ENCODE data around the gene DGKA. TPM values are rescaled to one million over a fixed set of nuclear protein-coding genes. Genes with fewer than 3 reads are reported as not detected.

The DGKA gene
- total and polyA plus RNA-seq, 2 of the 13 experiments (the other 11 are each of a cell fraction or from before 2014, with no cell fraction given): 2.4 to 5.4 TPM

DNA sequence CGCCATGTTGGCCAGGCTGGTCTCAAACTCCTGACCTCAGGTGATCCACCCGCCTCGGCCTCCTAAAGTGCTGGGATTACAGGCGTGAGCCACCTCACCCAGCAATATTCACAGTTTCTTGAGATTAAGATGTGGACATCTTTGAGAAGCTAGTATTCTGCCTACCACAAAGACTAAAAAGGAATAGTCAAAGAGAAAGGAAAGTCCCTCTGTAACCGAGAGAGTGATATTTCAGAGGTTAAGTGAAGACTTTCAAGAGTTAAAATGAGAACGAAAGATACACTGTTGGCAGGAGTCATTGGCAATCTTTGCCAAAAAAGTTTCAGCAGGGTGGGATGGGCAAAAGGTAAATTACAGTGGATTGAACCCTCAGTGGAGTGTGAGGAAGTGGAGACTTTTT lies 15.6 kb downstream of the DGKA start:
- Histone ChIP-seq H3K4me3 (replicated peaks in 1 of 3; ENCODE audit: insufficient read depth in 1 of 3, low read depth in 2 of 3, low read length in 3 of 3) (no peak overlapping the region), H4K20me1 (ENCODE audit: insufficient read depth, low read length) (no peaks in the 10 kb centered on the region), H3K36me3 (replicated peaks in 1 of 2; ENCODE audit: control insufficient read depth in 1 of 2, insufficient read depth in 2 of 2, low read length in 2 of 2) (no peaks in the 10 kb centered on the region), H2AFZ (ENCODE audit: low read length) (no peak overlapping the region), H3K4me2 (ENCODE audit: low read depth, low read length) (no peak overlapping the region), H3K9me3 (ENCODE audit: low read length) (no peaks in the 10 kb centered on the region), H3K27me3 (ENCODE audit: control insufficient read depth in 1 of 2, insufficient read depth in 2 of 2, low read length in 2 of 2) (no peaks in the 10 kb centered on the region), H3K27ac (ENCODE audit: extremely low read length, insufficient read depth, low read length) (no peak overlapping the region), H3K9ac (ENCODE audit: insufficient read depth, low read depth, low read length) (no peak overlapping the region), H3K79me2 (ENCODE audit: insufficient read depth, low read length) (no peaks in the 10 kb centered on the region), H3K4me1 (ENCODE audit: insufficient read depth, low read length) (no peaks in the 10 kb centered on the region)
- ATAC-seq: no peak
- CTCF ChIA-PET (ENCODE audit: low intra/inter-chr PET ratio, low total read pairs): no interaction called here
- WGBS (ENCODE audit: low lambda C conversion rate): 94% methylated on average over 6 of the region's 6 CpGs
- no TSS peak for BruUV-seq (replicated peaks)
- TF ChIP-seq ZNF337 (CRISPR knock-in tag; IDR thresholded peaks at IDR 0.05; ENCODE audit: borderline replicate concordance, low read depth): no peak
- no peak for FAIRE-seq
- POLR2A ChIA-PET: interaction anchor here (1.4 kb wide), 1 partner anchor 28 kb away, joined by 4 read pairs; the partner anchor contains the start of gene RAB5B
- no peak for DNase-seq (ENCODE audit: low spot score)
- intact Hi-C loops (cut with micrococcal nuclease; ENCODE audit: unreplicated experiment): no loop called here
- in situ Hi-C loops (cut with HindIII; ENCODE audit: extremely low pct_ligation_motif_present, low pct_unique_long_range_greater_than_20kb): no loop called here

DNA sequence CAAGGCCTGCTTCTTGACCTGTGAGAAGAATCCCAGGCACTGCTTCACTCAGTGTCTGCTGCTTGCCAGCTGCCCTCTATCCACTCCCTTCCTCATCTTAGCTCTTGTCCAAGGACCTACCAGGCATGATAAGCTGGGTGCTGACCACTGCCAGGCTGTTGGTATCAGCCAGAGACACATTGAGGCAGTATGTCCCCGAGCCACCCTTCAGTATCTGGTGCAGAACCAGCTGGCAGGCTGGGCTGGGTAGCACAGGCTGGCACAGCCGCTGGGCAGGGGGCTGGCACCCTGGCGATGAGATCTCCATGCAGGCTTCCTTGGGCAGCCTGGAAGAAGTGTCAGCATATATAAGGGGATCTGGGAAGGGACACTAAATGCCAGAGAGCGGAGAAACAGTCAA lies 24.4 kb downstream of the DGKA start:
- Histone ChIP-seq H3K4me3 (replicated peaks in 1 of 3; ENCODE audit: insufficient read depth in 1 of 3, low read depth in 2 of 3, low read length in 3 of 3) (no peak overlapping the region), H3K9ac (ENCODE audit: insufficient read depth, low read depth, low read length) (no peak overlapping the region), H3K36me3 (replicated peaks in 1 of 2; ENCODE audit: control insufficient read depth in 1 of 2, insufficient read depth in 2 of 2, low read length in 2 of 2) (no peaks in the 10 kb centered on the region), H3K9me3 (ENCODE audit: low read length) (no peaks in the 10 kb centered on the region), H2AFZ (ENCODE audit: low read length) (no peak overlapping the region), H3K4me2 (ENCODE audit: low read depth, low read length) (no peak overlapping the region), H3K27ac (ENCODE audit: extremely low read length, insufficient read depth, low read length) (no peak overlapping the region), H3K4me1 (ENCODE audit: insufficient read depth, low read length) (peaks cover 12% of the 10 kb centered on the region), H4K20me1 (ENCODE audit: insufficient read depth, low read length) (no peaks in the 10 kb centered on the region), H3K79me2 (ENCODE audit: insufficient read depth, low read length) (no peaks in the 10 kb centered on the region), H3K27me3 (ENCODE audit: control insufficient read depth in 1 of 2, insufficient read depth in 2 of 2, low read length in 2 of 2) (no peaks in the 10 kb centered on the region)
- FAIRE-seq: no peak
- intact Hi-C loops (cut with micrococcal nuclease; ENCODE audit: unreplicated experiment) (no loop called here), in situ Hi-C loops (cut with HindIII; ENCODE audit: extremely low pct_ligation_motif_present, low pct_unique_long_range_greater_than_20kb) (no loop called here)
- BruUV-seq (replicated peaks): no TSS peak
- 40% methylated on average over 1 of the region's 4 CpGs for WGBS (ENCODE audit: low lambda C conversion rate)
- no peak for DNase-seq (ENCODE audit: low spot score)
- no peak for ATAC-seq
- ChIA-PET CTCF (ENCODE audit: low intra/inter-chr PET ratio, low total read pairs) (interaction anchor here (0.7 to 1.5 kb wide), 4 partner anchors 19 to 86 kb away, joined by 3 to 6 read pairs (median 4); partner anchors contain the start of genes RAB5B and RPS26), POLR2A (no interaction called here)
- TF ChIP-seq, protein P1, sequence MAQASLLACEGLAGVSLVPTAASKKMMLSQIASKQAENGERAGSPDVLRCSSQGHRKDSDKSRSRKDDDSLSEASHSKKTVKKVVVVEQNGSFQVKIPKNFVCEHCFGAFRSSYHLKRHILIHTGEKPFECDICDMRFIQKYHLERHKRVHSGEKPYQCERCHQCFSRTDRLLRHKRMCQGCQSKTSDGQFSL (CRISPR knock-in tag; IDR thresholded peaks at IDR 0.05): no peak
- TF ChIP-seq ZSCAN29 (CRISPR knock-in tag; conservative IDR thresholded peaks at IDR 0.05) (no peak), MEF2D (CRISPR knock-in tag; IDR thresholded peaks at IDR 0.05) (no peak), ZNF781 (CRISPR knock-in tag; IDR thresholded peaks at IDR 0.05; ENCODE audit: borderline replicate concordance, not compliant biosample characterization) (no peak), CCDC6 (CRISPR knock-in tag; IDR thresholded peaks at IDR 0.05) (no peak), HNRNPL (IDR thresholded peaks at IDR 0.05; ENCODE audit: low read depth, low read length) (no peak), ZNF256 (CRISPR knock-in tag; conservative IDR thresholded peaks at IDR 0.05) (no peak), KDM4B (CRISPR knock-in tag; IDR thresholded peaks at IDR 0.05) (no peak), KDM3A (CRISPR knock-in tag; IDR thresholded peaks at IDR 0.05; ENCODE audit: low read depth) (no peak), NFIB (CRISPR knock-in tag; IDR thresholded peaks at IDR 0.05; ENCODE audit: borderline replicate concordance) (no peak), NBN (conservative IDR thresholded peaks at IDR 0.05) (no peak), ZNF326 (CRISPR knock-in tag; IDR thresholded peaks at IDR 0.05; ENCODE audit: borderline replicate concordance) (no peak), FOXA3 (CRISPR knock-in tag; IDR thresholded peaks at IDR 0.05) (no peak)
- TF ChIP-seq, protein P2, sequence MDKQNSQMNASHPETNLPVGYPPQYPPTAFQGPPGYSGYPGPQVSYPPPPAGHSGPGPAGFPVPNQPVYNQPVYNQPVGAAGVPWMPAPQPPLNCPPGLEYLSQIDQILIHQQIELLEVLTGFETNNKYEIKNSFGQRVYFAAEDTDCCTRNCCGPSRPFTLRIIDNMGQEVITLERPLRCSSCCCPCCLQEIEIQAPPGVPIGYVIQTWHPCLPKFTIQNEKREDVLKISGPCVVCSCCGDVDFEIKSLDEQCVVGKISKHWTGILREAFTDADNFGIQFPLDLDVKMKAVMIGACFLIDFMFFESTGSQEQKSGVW (CRISPR knock-in tag; IDR thresholded peaks at IDR 0.05; ENCODE audit: borderline replicate concordance): no peak
- TF ChIP-seq, protein P3, sequence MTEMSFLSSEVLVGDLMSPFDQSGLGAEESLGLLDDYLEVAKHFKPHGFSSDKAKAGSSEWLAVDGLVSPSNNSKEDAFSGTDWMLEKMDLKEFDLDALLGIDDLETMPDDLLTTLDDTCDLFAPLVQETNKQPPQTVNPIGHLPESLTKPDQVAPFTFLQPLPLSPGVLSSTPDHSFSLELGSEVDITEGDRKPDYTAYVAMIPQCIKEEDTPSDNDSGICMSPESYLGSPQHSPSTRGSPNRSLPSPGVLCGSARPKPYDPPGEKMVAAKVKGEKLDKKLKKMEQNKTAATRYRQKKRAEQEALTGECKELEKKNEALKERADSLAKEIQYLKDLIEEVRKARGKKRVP (CRISPR knock-in tag; IDR thresholded peaks at IDR 0.05): no peak
- TF ChIP-seq, protein P4, sequence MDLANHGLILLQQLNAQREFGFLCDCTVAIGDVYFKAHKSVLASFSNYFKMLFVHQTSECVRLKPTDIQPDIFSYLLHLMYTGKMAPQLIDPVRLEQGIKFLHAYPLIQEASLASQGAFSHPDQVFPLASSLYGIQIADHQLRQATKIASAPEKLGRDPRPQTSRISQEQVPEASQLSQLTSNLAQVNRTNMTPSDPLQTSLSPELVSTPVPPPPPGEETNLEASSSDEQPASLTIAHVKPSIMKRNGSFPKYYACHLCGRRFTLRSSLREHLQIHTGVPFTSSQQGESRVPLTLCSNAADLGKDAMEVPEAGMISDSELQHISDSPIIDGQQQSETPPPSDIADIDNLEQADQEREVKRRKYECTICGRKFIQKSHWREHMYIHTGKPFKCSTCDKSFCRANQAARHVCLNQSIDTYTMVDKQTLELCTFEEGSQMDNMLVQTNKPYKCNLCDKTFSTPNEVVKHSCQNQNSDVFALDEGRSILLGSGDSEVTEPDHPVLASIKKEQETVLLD (CRISPR knock-in tag; IDR thresholded peaks at IDR 0.05; ENCODE audit: low read depth): no peak
